Activated CD4-positive, alpha-beta memory T cell treated with anti-CD3 and anti-CD28 coated beads, Interleukin-2, amount 10 ng/mL, durations not matched to agents 7 days and 5 days (primary cell): ENCODE results near the gene KRTAP3-1. TPM values are rescaled to one million over a fixed set of nuclear protein-coding genes. Genes with fewer than 3 reads are reported as not detected.

ENCODE experiments used
- total RNA-seq, 2 experiments: library from RNA; stranded (reverse); gene quantifications; one replicate each; pipeline ENCODE4 v1.2.3, GENCODE V29; 2021

The KRTAP3-1 gene
- total RNA-seq, 2 experiments from 2014 or later = not detected

Other genes with a start within 250 kb of the KRTAP3-1 start
- not detected for gene KRT26, start 236.9 kb downstream of the KRTAP3-1 start, total RNA-seq
- gene KRT27, start 226.6 kb downstream of the KRTAP3-1 start, total RNA-seq = not detected
- gene KRT28, start 209.2 kb downstream of the KRTAP3-1 start, total RNA-seq = not detected
- gene KRT10, start 186.5 kb downstream of the KRTAP3-1 start, total RNA-seq = 10 to 100 TPM; 20.7 to 22.0 TPM
- not detected for gene KRT12, start 141.9 kb downstream of the KRTAP3-1 start, total RNA-seq
- not detected for gene KRT20, start 123.9 kb downstream of the KRTAP3-1 start, total RNA-seq
- gene KRT23, start 71.5 kb downstream of the KRTAP3-1 start, total RNA-seq = not detected
- gene KRT39, start 42.2 kb downstream of the KRTAP3-1 start, total RNA-seq = not detected
- not detected for gene KRT40, start 24.8 kb downstream of the KRTAP3-1 start, total RNA-seq
- gene KRTAP3-3, start 15.0 kb downstream of the KRTAP3-1 start, total RNA-seq = not detected
- gene KRTAP3-2, start 9.2 kb downstream of the KRTAP3-1 start, total RNA-seq = not detected
- gene KRTAP1-5, start 18.1 kb upstream of the KRTAP3-1 start, total RNA-seq = not detected
- gene KRTAP1-4, start 21.1 kb upstream of the KRTAP3-1 start, total RNA-seq = not detected
- gene KRTAP1-3, start 25.7 kb upstream of the KRTAP3-1 start, total RNA-seq = not detected
- gene KRTAP1-1, start 32.3 kb upstream of the KRTAP3-1 start, total RNA-seq = not detected
- not detected for gene KRTAP2-1, start 38.2 kb upstream of the KRTAP3-1 start, total RNA-seq
- not detected for gene KRTAP2-2, start 46.1 kb upstream of the KRTAP3-1 start, total RNA-seq
- gene KRTAP2-3, start 51.0 kb upstream of the KRTAP3-1 start, total RNA-seq = not detected
- not detected for gene KRTAP2-4, start 56.8 kb upstream of the KRTAP3-1 start, total RNA-seq
- not detected for gene KRTAP4-7, start 75.0 kb upstream of the KRTAP3-1 start, total RNA-seq
- not detected for gene KRTAP4-8, start 89.0 kb upstream of the KRTAP3-1 start, total RNA-seq
- not detected for gene KRTAP4-16, start 93.1 kb upstream of the KRTAP3-1 start, total RNA-seq
- gene KRTAP4-9, start 96.3 kb upstream of the KRTAP3-1 start, total RNA-seq = not detected
- gene KRTAP4-11, start 109.2 kb upstream of the KRTAP3-1 start, total RNA-seq = not detected
- gene KRTAP4-12, start 115.1 kb upstream of the KRTAP3-1 start, total RNA-seq = not detected
- gene KRTAP4-6, start 131.4 kb upstream of the KRTAP3-1 start, total RNA-seq = not detected
- gene KRTAP4-5, start 140.7 kb upstream of the KRTAP3-1 start, total RNA-seq = not detected
- not detected for gene KRTAP4-4, start 151.6 kb upstream of the KRTAP3-1 start, total RNA-seq
- not detected for gene KRTAP4-3, start 159.1 kb upstream of the KRTAP3-1 start, total RNA-seq
- gene KRTAP4-2, start 169.1 kb upstream of the KRTAP3-1 start, total RNA-seq = not detected
- gene KRTAP4-1, start 175.8 kb upstream of the KRTAP3-1 start, total RNA-seq = not detected
- not detected for gene KRTAP9-1, start 180.8 kb upstream of the KRTAP3-1 start, total RNA-seq
- gene KRTAP9-2, start 217.5 kb upstream of the KRTAP3-1 start, total RNA-seq = not detected
- not detected for gene KRTAP9-3, start 223.3 kb upstream of the KRTAP3-1 start, total RNA-seq
- gene KRTAP9-8, start 228.9 kb upstream of the KRTAP3-1 start, total RNA-seq = not detected
- gene KRTAP9-4, start 240.6 kb upstream of the KRTAP3-1 start, total RNA-seq = not detected
- not detected for gene KRTAP9-9, start 246.3 kb upstream of the KRTAP3-1 start, total RNA-seq